ENCODE measurements around the gene CD36.

CD36 gene

DNA sequence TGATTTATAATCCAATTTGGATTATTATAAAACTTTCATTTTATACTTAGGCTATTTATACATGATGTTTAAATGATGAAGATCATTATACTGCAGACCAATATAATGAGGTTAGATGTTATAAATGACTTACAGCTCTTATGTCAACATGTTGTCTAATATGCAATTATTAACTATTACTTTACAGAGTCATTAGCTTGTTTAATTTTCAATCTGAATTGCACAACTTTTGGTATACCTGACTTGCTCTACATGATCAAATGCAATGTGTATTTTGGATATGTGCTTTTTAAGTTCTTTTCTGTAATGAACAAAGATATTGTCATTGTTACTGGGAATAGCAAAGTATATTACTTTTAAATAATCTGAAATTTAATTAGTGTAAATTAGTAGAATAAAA lies 569 bp downstream of the CD36 start:
- TF ChIP-seq CTCF (IDR thresholded peaks at IDR 0.05; ENCODE audit: low read depth, low read length, missing control alignments), result no peak
- no peak overlapping the region for H3K4me3 ChIP-seq (ENCODE audit: low read depth, low read length)
- DNase-seq (ENCODE audit: low read depth), result no peak

GRCh38 chr7:80640846-80641245 lies 2.4 kb downstream of the CD36 start:
- TF ChIP-seq CTCF (IDR thresholded peaks at IDR 0.05; ENCODE audit: low read depth, low read length, missing control alignments), result no peak
- no peak for DNase-seq (ENCODE audit: low read depth)
- no peak overlapping the region for H3K4me3 ChIP-seq (ENCODE audit: low read depth, low read length)

DNA sequence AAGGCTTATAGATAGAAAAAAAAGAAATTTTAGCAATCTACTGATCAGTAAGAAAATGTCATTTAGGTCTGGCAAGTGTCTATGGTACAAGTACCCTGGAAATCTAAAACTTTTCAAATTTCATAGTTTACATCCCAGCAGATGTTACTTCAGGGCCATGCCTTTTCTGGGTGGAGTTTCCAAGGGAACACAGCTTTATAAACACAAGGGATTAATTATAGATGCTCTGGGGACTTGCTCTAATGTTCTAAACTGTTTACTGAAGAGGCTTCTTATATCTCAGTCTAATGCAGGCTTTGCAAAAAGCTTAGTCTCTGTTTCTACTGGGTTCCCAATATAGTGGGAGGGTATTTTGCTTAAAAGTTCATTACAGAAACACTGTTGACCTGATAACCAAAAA lies 3.1 kb downstream of the CD36 start:
- DNase-seq (ENCODE audit: low read depth), result no peak
- H3K4me3 ChIP-seq (ENCODE audit: low read depth, low read length), result no peak overlapping the region
- no peak for TF ChIP-seq CTCF (IDR thresholded peaks at IDR 0.05; ENCODE audit: low read depth, low read length, missing control alignments)

DNA sequence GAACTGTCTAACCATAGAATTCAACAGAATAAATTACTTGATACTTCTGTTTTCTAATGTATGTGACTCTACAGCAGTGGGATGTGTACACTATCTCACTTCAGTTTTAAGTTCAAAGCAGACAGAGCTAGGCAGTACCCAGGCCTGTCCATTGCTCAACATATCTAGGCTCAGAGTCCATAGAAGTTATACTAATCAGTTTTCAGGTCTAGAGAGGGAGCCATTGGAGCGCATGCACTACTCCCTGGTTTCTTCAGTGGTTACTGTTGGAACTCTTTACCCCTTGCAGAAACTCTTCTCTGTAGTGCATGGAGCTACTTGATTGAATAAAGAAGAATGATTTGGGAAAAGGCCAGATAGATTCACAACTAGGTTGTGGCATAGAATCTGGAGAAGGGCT lies 4.4 kb downstream of the CD36 start:
- no peak overlapping the region for H3K4me3 ChIP-seq (ENCODE audit: low read depth, low read length)
- TF ChIP-seq CTCF (IDR thresholded peaks at IDR 0.05; ENCODE audit: low read depth, low read length, missing control alignments), result no peak
- DNase-seq (ENCODE audit: low read depth), result no peak

DNA sequence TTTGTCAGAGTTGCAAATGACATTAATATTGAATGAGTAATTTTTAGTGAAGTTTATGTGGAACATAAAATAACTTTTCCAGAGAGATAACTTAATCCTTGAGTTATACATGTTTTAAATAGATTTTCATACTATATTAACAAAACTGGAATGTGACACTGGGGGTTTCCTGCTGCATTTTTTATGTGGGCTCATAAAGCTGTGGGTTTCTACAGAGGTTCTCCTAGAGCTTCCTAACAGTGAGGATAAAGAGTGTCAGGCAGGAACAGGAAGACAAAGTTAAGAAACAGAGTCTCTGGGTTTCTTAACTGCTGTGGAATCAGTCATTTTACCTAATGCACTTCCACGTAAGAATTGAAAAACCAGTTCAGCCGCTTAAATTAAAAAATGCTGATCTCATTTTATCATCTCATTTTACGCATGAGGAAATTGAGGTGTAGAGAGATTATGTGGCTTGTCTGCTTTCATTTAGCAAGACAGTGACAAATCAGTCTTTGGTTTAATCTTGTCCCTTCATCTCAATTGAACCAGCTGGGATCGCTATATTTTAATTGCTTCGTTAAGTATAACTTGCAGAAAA lies 5.0 kb downstream of the CD36 start:
- TF ChIP-seq CTCF (IDR thresholded peaks at IDR 0.05; ENCODE audit: low read depth, low read length, missing control alignments), result no peak
- DNase-seq (ENCODE audit: low read depth), result no peak
- no peak overlapping the region for H3K4me3 ChIP-seq (ENCODE audit: low read depth, low read length)

DNA sequence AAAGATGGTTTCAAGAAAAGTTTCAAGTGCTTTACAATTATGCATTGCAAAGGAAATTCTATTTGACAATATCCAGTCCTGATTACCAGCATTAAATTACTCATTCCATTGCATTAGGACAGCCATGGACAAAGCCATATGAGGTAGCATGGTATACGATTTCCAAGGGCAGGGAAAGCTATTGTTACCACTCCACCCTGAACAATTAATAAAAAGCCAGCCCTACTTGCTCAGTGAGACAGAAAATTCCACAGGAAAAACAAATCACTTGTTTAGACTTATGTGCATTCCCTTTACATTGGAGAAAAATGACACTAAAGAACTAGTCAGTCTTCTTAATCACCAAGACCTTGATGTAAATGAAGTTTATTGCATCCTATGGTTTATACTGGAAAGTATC lies 5.6 kb downstream of the CD36 start:
- no peak for TF ChIP-seq CTCF (IDR thresholded peaks at IDR 0.05; ENCODE audit: low read depth, low read length, missing control alignments)
- no peak overlapping the region for H3K4me3 ChIP-seq (ENCODE audit: low read depth, low read length)
- no peak for DNase-seq (ENCODE audit: low read depth)

DNA sequence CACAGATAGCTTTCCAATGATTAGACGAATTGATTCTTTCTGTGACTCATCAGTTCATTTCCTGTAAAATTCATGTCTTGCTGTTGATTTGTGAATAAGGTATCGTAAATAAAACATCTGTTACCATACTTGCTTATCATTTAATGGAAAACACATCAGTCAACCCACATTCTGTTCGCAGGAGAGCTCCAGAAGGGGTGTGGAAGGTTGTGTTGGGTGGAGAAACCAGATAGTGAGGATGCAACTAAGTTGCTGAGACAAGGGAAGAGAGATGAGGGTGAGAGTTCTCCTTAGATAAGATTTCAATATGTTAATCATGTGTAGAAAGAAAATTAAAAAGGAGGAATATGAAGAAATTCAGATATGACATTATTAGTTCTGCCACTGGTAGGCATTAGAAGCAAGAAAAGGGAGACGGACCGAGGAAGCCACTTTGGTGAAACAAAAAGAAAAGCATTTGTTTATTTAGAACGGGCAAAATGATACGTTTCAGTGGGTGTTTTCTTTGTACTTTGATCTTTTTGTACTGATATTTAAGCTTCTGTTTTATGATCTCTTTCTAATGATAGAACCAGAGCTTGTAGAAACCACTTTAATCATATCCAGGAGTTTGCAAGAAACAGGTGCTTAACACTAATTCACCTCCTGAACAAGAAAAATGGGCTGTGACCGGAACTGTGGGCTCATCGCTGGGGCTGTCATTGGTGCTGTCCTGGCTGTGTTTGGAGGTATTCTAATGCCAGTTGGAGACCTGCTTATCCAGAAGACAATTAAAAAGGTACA lies 7.8 kb downstream of the CD36 start:
- DNase-seq (ENCODE audit: low read depth), result no peak
- no peak for TF ChIP-seq CTCF (IDR thresholded peaks at IDR 0.05; ENCODE audit: low read depth, low read length, missing control alignments)
- H3K4me3 ChIP-seq (ENCODE audit: low read depth, low read length), result no peak overlapping the region

Data from GM12864 (cell line).